ENCODE data around the gene KRTAP19-3. TPM values are rescaled to one million over a fixed set of nuclear protein-coding genes. Genes with fewer than 3 reads are reported as not detected.

The KRTAP19-3 gene
- total and polyA plus RNA-seq, 2 of the 8 experiments (the other 6 are each of a cell fraction or from before 2014, with no cell fraction given): not detected

- TF ChIP-seq CHD7 (IDR thresholded peaks at IDR 0.05; ENCODE audit: insufficient replicate concordance, low read length) (no peak), SAP30 (IDR thresholded peaks at IDR 0.05; ENCODE audit: insufficient read depth, insufficient replicate concordance, low read length) (no peak), USF2 (IDR thresholded peaks at IDR 0.05; ENCODE audit: low read length) (no peak), FOSL1 (IDR thresholded peaks at IDR 0.05; ENCODE audit: insufficient read depth, low read depth, low read length) (no peak), POU5F1 (IDR thresholded peaks at IDR 0.05; ENCODE audit: low read depth, low read length) (no peak), GABPA (IDR thresholded peaks at IDR 0.05; ENCODE audit: borderline replicate concordance, insufficient read depth, low read length) (no peak), KDM4A (IDR thresholded peaks at IDR 0.05; ENCODE audit: low read depth, low read length, severe bottlenecking) (no peak), KDM5A (IDR thresholded peaks at IDR 0.05; ENCODE audit: low read length) (no peak), TAF1 (IDR thresholded peaks at IDR 0.05; ENCODE audit: low read depth, low read length) (no peak), CHD2 (IDR thresholded peaks at IDR 0.05; ENCODE audit: low read length) (no peak)
These were observed 10.2 kb upstream of the KRTAP19-3 start, which contains the start of gene KRTAP19-5 (continued) for GRCh38 chr21:30502041-30502440.

All from H1 (cell line).